Vagina (tissue), 2 donors: Measurements from ENCODE around the gene CD200R1L.

ENCODE experiments used
- CTCF ChIP-seq, 3 experiments: fragments of 450-650 bp in 2 of 3; fragments of 200-600 bp in 1 of 3; sonication (generic) in 1 of 3; IDR thresholded peaks; one replicate each; pipeline ENCODE4 v1.5.1; 2017 to 2019; ENCODE audit warnings: antibody characterized with exemption in 3 of 3, mild to moderate bottlenecking in 2 of 3, moderate library complexity in 2 of 3
- POLR2A ChIP-seq, 2 donors: fragments of 450-650 bp; IDR thresholded peaks; one replicate each; pipeline ENCODE4 v1.6.1; 2017; ENCODE audit warnings: antibody characterized with exemption in 2 of 2, mild to moderate bottlenecking in 2 of 2, moderate library complexity in 2 of 2
- POLR2AphosphoS5 ChIP-seq, 2 donors: sonication (generic); formaldehyde crosslinking; IDR thresholded peaks; one replicate each; pipeline ENCODE4 v1.9.0; 2017; ENCODE audit warnings: antibody characterized with exemption in 2 of 2, mild to moderate bottlenecking in 2 of 2, low read depth in 1 of 2; ENCODE audit not compliant: insufficient read depth in 1 of 2

- no peak for TF ChIP-seq POLR2AphosphoS5 (IDR thresholded peaks at IDR 0.05; ENCODE audit: insufficient read depth in 1 of 2, low read depth in 1 of 2)
- no peak for TF ChIP-seq CTCF (IDR thresholded peaks at IDR 0.05)
- TF ChIP-seq POLR2A (IDR thresholded peaks at IDR 0.05), result no peak
Observed at GRCh38 chr3:112794622-112795172, 52.0 kb downstream of the CD200R1L start.
